HEK293 (cell line): ENCODE measurements around the gene HTRA1.

ENCODE experiments used
- KLF17 ChIP-seq: fragments of 450-650 bp; formaldehyde crosslinking; IDR thresholded peaks from 2 replicates; pipeline ENCODE4 v1.5.1; 2016; ENCODE audit warnings: missing biosample characterization, missing genetic modification characterization
- PATZ1 ChIP-seq: fragments of 450-650 bp; formaldehyde crosslinking; IDR thresholded peaks from 2 replicates; pipeline ENCODE4 v1.5.1; 2016; ENCODE audit warnings: missing biosample characterization, missing genetic modification characterization
- TRIM28 ChIP-seq: IDR thresholded peaks from 2 replicates; pipeline ENCODE4 v1.6.1; 2011; ENCODE audit warnings: low read length, control low read depth, borderline replicate concordance
- TSHZ1 ChIP-seq: fragments of 450-650 bp; formaldehyde crosslinking; IDR thresholded peaks from 2 replicates; pipeline ENCODE4 v1.5.1; 2016; ENCODE audit warnings: missing biosample characterization, missing genetic modification characterization, borderline replicate concordance
- YY1 ChIP-seq: fragments of 450-650 bp; formaldehyde crosslinking; IDR thresholded peaks from 2 replicates; pipeline ENCODE4 v1.5.1; 2018; ENCODE audit warnings: missing biosample characterization, missing genetic modification characterization
- ZNF239 ChIP-seq: fragments of 450-650 bp; formaldehyde crosslinking; IDR thresholded peaks from 2 replicates; pipeline ENCODE4 v1.5.1; 2016; ENCODE audit warnings: missing biosample characterization, missing genetic modification characterization
- ZSCAN23 ChIP-seq: fragments of 450-650 bp; formaldehyde crosslinking; IDR thresholded peaks from 2 replicates; pipeline ENCODE4 v1.5.1; 2016; ENCODE audit warnings: missing biosample characterization, missing genetic modification characterization
- TF ChIP-seq, protein P1 (sequence below): fragments of 450-650 bp; formaldehyde crosslinking; IDR thresholded peaks from 2 replicates; pipeline ENCODE4 v1.5.1; 2016; ENCODE audit warnings: missing biosample characterization, missing genetic modification characterization

- TF ChIP-seq ZSCAN23 (tag by site-specific recombination) (no peak), YY1 (no peak), PATZ1 (tag by site-specific recombination) (no peak), TRIM28 (no peak), ZNF239 (tag by site-specific recombination) (no peak), TSHZ1 (tag by site-specific recombination) (no peak), KLF17 (tag by site-specific recombination) (no peak)
- TF ChIP-seq, protein P1, sequence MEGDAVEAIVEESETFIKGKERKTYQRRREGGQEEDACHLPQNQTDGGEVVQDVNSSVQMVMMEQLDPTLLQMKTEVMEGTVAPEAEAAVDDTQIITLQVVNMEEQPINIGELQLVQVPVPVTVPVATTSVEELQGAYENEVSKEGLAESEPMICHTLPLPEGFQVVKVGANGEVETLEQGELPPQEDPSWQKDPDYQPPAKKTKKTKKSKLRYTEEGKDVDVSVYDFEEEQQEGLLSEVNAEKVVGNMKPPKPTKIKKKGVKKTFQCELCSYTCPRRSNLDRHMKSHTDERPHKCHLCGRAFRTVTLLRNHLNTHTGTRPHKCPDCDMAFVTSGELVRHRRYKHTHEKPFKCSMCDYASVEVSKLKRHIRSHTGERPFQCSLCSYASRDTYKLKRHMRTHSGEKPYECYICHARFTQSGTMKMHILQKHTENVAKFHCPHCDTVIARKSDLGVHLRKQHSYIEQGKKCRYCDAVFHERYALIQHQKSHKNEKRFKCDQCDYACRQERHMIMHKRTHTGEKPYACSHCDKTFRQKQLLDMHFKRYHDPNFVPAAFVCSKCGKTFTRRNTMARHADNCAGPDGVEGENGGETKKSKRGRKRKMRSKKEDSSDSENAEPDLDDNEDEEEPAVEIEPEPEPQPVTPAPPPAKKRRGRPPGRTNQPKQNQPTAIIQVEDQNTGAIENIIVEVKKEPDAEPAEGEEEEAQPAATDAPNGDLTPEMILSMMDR (tag by site-specific recombination): no peak
Measured at GRCh38 chr10:122515588-122516231, 54.4 kb downstream of the HTRA1 start.
